Natural killer cell treated with Interleukin-12 subunit alpha and Interleukin-12 subunit beta and Interleukin-15 and Interleukin-18, amount 100 ng/mL, for 72 hours (primary cell): ENCODE results near the gene ABI1. TPM values are rescaled to one million over a fixed set of nuclear protein-coding genes. Genes with fewer than 3 reads are reported as not detected.
"Not testable (repeated sequence)": the region's sequence is repeated elsewhere in the genome, so short reads cannot be mapped to it uniquely, and the experiment has no call there.

ENCODE experiments used
- ATAC-seq, 2 donors: fragments of 150-1000 bp; cut with Tn5 transposase in 1 of 2; sonication (Bioruptor Pico), chemical (Tn5 transposase) in 1 of 2; 2 replicates each; pipeline ENCODE4 v1.10.0; 2021
- DNase-seq: peaks from one replicate; pipeline ENCODE4 v3.0.0; 2022; ENCODE audit warnings: low spot score
- H3K27ac Mint-ChIP-seq, 2 donors: 1 replicate in 1 of 2; 2 replicates in 1 of 2; pipeline ENCODE4 v1.8.0; 2022; ENCODE audit warnings: mixed read lengths in 2 of 2, mild to moderate bottlenecking in 1 of 2, moderate library complexity in 1 of 2
- H3K27me3 Mint-ChIP-seq, 2 donors: 1 replicate in 1 of 2; 2 replicates in 1 of 2; pipeline ENCODE4 v1.8.0; 2022; ENCODE audit warnings: mixed read lengths in 2 of 2
- H3K36me3 Mint-ChIP-seq: one replicate; pipeline ENCODE4 v1.8.0; 2022; ENCODE audit warnings: mixed read lengths
- H3K4me1 Mint-ChIP-seq, 2 donors: 1 replicate in 1 of 2; 2 replicates in 1 of 2; pipeline ENCODE4 v1.8.0; 2022; ENCODE audit warnings: low read depth in 2 of 2, mixed read lengths in 2 of 2, mild to moderate bottlenecking in 1 of 2
- H3K4me3 Mint-ChIP-seq: one replicate; pipeline ENCODE4 v1.8.0; 2022; ENCODE audit warnings: mixed read lengths
- H3K9me3 Mint-ChIP-seq: 2 replicates; pipeline ENCODE4 v1.8.0; 2022; ENCODE audit warnings: mixed read lengths
- total RNA-seq, 2 donors: library from RNA; stranded (reverse); gene quantifications; one replicate each; pipeline ENCODE4 v1.2.3, GENCODE V29; 2022

Gene ABI1
- total RNA-seq, 2 donors from 2014 or later: 42.1 to 66.7 TPM

DNA sequence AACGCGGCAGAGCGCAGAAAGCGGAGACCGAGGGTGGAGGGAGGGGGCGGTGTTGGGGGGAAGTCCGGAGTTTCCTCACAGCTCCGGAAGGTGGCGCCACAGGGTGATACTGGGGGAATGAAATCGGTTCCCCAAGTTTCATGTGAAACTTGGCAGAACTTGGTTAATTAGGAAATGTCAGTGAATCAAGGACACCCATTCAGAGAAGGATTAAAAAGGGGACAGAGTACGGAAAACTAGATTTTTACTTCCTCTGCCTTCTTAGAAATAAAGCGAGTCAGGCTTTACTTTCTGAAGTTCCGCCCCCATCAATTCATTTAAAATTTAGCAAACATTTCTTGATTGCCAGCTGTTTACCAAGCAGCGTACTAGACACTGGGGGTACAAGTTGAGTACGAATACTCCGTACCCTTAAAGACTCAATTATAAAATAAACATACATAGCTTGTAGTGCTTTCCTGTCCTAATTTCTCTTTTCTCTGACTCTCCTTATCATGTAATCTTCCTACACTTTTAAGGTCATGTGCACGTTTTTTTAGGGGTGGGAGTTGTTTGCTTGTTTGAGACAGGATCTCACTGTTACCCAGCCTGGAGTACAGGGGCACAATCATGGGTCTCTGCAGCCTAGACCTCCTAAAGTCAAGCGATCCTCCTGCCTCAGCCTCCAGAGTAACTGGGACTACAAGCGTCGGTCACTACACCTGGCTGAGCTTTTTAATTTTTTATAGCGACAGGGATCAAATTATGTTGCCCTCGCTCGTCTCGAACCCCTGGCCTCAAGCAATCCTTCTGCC, 644 bp upstream of the ABI1 start:
- peaks cover 5% of the 10 kb centered on the region for H3K36me3 Mint-ChIP-seq
- DNase-seq (no peak), ATAC-seq (no peak)
- H3K27me3 Mint-ChIP-seq: peaks cover 0 to 6% of the 10 kb centered on the region in 2 donors
- peak overlapping the region; percentile 94 to 99 for H3K27ac Mint-ChIP-seq
- peak overlapping the region; percentile 92 for H3K4me3 Mint-ChIP-seq
- no peaks in the 10 kb centered on the region for H3K9me3 Mint-ChIP-seq
- H3K4me1 Mint-ChIP-seq: peaks cover 25 to 40% of the 10 kb centered on the region in 2 donors

DNA sequence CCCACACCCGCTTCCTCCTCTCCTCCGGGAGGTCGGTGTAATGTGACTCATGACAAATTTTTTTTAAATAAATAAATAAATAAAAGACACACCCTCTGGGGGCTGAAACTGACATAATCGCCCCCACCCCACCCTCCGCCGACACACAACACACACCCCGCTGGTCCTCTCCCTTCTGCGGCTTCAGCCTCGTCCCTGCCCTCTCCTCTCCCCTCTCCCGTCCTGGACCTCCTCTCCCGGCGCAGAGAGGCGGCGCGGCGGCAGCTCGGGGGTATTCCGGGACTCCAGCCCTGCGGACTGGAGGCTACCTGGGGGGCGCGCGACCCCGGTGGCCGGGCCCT, 686 bp downstream of the ABI1 start:
- peak; percentile 68 for DNase-seq
- Mint-ChIP-seq H3K27ac (peak overlapping the region; percentile 94 to 99), H3K4me3 (peak overlapping the region; percentile 92), H3K27me3 (peaks cover 0 to 6% of the 10 kb centered on the region in 2 donors), H3K9me3 (no peaks in the 10 kb centered on the region), H3K36me3 (peaks cover 5% of the 10 kb centered on the region), H3K4me1 (peaks cover 31 to 44% of the 10 kb centered on the region in 2 donors)
- ATAC-seq: peak; percentile 17 to 34

DNA sequence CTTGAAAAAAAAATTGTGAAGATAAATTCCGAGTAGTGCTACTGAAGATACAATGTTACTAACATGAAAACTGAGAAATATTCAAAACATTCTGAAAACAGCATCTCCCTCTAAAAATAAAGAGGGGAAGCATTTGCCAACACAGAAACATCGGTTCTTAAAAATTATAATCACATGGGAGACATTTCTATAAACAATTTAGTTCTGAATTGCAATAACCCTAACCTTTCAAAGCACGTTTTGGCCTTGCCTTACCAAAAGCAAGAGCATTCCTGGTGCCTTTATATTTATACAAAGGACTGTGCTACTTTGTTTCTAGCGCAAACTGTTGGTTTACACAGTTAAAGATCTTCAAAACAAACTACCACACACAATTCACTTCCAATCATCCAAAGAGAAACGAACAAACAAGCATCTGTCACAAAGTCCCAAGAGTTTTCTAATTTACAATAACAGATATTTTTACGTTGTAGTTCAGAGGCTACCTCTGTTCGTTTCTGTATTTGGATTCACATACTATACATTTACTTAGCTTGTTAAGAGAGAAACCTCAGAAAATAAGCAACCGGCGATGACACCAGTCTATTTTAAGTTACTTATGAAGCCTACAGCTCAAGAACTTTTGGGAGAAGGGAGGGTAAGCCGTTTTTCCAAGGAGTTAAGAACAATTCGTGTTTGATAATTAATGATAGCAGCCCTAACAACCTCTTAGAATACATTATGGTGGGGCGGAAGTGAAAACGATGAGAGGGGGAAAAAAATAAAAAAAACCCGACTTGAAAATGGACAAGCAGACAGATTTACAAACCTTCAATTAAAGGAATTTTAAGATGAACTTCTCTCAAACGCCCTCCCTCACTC, 1.3 kb downstream of the ABI1 start:
- Mint-ChIP-seq H3K27ac (peak overlapping the region; percentile 94 to 99), H3K9me3 (no peaks in the 10 kb centered on the region), H3K27me3 (peaks cover 0 to 6% of the 10 kb centered on the region in 2 donors), H3K36me3 (peaks cover 5% of the 10 kb centered on the region), H3K4me1 (peaks cover 35 to 50% of the 10 kb centered on the region in 2 donors), H3K4me3 (peak overlapping the region; percentile 92)
- no peak for DNase-seq
- ATAC-seq: no peak

DNA sequence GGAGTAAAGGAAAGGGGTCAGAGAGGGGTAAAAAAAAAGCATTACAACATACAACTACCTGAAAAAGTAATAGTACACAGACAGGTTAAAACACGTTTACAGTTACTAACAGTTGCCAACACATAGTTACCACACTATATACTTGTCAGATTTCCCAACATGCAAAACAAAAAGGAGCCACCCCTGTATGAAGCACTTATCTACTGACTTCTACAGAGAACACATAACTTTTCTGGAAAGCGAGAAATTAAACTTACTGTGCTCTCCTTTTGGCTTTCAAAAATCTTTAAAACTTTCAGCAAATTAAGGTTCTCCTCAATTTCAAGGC, 2.1 kb downstream of the ABI1 start:
- peak overlapping the region; percentile 92 for H3K4me3 Mint-ChIP-seq
- peaks cover 5% of the 10 kb centered on the region for H3K36me3 Mint-ChIP-seq
- no peak for DNase-seq
- ATAC-seq: no peak
- peaks cover 43 to 58% of the 10 kb centered on the region in 2 donors for H3K4me1 Mint-ChIP-seq
- H3K27ac Mint-ChIP-seq: peak overlapping the region; percentile 94 to 99
- H3K9me3 Mint-ChIP-seq: no peaks in the 10 kb centered on the region
- peaks cover 0 to 6% of the 10 kb centered on the region in 2 donors for H3K27me3 Mint-ChIP-seq

DNA sequence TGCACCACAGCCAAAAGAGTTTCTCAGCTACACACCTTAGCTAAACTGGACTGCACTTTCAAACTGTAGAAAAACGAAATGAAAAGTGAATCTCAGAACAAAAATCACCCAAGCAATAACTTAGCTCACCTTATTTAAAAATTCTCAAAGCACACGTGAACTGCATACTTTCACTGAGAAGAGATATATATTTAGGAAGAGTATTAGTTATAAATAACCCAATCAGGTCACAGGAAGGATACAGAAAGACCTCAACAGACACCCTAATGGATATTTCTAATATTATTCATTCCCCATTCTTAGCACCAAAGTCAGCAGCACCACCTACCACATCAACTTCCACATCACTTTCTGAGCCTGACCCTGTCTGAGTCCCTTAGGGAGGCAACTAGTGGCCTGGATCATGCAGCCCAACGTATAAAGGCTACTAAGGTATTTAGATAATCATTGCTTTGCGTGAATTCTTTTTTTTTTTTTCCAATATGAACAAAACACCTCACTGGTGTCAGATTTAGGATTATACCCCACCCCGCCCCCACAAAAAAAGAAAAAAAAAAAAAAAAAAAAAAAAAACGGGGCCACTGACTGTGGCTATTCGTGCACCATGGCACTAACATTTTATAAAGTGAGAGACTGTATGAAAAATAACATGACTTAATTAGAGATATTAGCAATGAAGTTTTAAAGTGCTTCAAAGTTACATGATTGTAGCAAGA, 2.6 kb downstream of the ABI1 start:
- H3K36me3 Mint-ChIP-seq: peaks cover 5% of the 10 kb centered on the region
- ATAC-seq (no peak), DNase-seq (no peak)
- no peaks in the 10 kb centered on the region for H3K9me3 Mint-ChIP-seq
- H3K27me3 Mint-ChIP-seq: peaks cover 0 to 1% of the 10 kb centered on the region in 2 donors
- H3K27ac Mint-ChIP-seq: peak overlapping the region; percentile 94 to 99
- peak overlapping the region; percentile 92 for H3K4me3 Mint-ChIP-seq
- peaks cover 43 to 59% of the 10 kb centered on the region in 2 donors for H3K4me1 Mint-ChIP-seq

DNA sequence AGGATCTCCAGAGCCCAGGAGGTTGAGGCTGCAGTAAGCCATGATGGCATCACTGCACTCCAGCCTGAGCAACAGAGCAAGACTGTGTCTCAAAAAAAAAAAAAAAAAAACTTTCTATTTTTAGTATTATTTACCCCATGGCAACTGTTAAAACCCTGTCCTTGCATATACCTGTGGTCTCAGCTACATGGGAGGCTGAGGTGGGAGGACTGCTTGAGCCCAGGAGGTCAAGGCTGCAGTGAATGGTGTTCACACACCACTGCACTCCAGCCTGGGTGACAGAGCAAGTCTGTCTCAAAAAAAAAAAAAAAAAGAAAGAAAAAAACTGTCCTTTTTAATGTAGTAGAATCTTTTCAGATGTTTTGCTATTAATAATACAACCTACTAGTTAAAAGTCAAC, 3.2 kb downstream of the ABI1 start:
- H3K36me3 Mint-ChIP-seq, ATAC-seq, H3K9me3 Mint-ChIP-seq, DNase-seq, H3K27me3 Mint-ChIP-seq: not testable (repeated sequence)
- H3K27ac Mint-ChIP-seq: peak overlapping the region; percentile 94 to 99
- H3K4me3 Mint-ChIP-seq: peak overlapping the region; percentile 92
- peaks cover 43 to 59% of the 10 kb centered on the region in 2 donors for H3K4me1 Mint-ChIP-seq

DNA sequence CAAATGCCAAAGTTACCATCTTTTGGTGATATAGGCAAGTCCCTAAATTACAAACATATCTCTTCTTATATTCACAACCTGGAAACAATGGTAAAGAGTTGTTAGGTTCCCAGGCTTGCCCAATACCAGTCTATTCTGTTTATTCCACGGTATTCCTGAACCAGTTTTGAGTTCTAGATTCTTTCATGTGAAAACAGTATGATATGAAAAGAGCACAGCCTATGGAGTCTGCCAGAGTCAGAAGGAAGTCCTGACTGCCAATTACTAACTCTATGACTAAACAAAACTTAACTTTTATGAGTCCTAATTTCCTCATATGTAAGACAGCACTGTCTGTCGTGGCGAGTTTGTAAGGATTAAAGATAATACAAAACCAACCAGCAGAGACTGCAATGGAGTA, 5.6 kb downstream of the ABI1 start:
- H3K27ac Mint-ChIP-seq: no peak overlapping the region
- no peaks in the 10 kb centered on the region for H3K27me3 Mint-ChIP-seq
- ATAC-seq (no peak), DNase-seq (no peak)
- H3K9me3 Mint-ChIP-seq: no peaks in the 10 kb centered on the region
- H3K4me3 Mint-ChIP-seq: no peak overlapping the region
- H3K36me3 Mint-ChIP-seq: peaks cover 5% of the 10 kb centered on the region
- peaks cover 47 to 63% of the 10 kb centered on the region in 2 donors for H3K4me1 Mint-ChIP-seq

DNA sequence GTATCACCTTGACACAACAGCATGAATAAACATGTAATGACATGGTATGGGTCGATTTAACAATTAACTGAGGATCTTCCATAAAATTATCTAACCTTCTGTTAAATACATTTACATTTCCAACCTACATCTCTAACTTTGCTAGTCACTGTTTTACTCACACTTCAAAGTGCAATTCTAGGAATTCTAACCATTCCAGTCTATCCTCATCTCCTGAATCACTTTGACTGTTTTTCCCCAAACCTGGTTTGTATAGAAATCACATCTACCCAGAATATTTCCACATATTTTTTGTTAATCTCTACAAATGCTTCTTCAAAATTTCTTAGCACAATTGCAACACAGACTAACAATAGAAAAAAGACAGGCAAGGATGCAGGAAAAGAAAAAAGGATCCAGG, 6.2 kb downstream of the ABI1 start:
- Mint-ChIP-seq H3K9me3 (no peaks in the 10 kb centered on the region), H3K27ac (peak overlapping the region in 1 of 2 donors; percentile 26), H3K4me1 (peaks cover 50 to 61% of the 10 kb centered on the region in 2 donors), H3K27me3 (no peaks in the 10 kb centered on the region), H3K4me3 (peak overlapping the region; percentile 14), H3K36me3 (peaks cover 1% of the 10 kb centered on the region)
- DNase-seq: no peak
- no peak for ATAC-seq

DNA sequence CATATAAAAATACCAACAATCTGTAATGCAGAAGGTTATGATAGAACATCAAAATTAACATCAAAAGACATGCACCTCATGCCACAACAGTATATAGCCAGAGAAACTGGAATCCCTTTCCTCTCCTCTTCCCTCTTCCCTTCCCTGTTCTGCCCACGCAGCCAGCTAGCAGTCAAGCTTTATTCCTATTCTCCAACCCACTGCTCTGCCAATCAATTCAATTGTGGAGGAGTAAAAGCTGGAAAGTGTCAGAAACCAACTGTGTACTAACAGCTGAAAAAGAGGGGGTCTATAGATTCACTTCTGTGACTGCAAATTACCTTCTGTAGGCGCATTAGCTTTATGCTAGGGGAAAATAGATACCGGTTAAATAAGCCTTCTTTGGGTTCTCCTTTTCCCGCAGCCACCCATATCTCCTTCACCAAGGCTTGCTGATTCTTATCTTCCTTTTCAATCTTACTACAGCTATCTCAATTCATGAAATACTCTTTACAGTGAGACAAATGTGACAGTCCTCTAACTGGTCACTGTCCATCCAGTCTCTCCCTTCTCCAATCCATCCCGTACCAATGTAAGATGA, 16.3 kb downstream of the ABI1 start:
- Mint-ChIP-seq H3K4me3 (no peak overlapping the region), H3K4me1 (peaks cover 50 to 61% of the 10 kb centered on the region in 2 donors), H3K36me3 (peaks cover 15% of the 10 kb centered on the region), H3K9me3 (no peaks in the 10 kb centered on the region), H3K27me3 (no peaks in the 10 kb centered on the region), H3K27ac (peak overlapping the region in 1 of 2 donors; percentile 10)
- no peak for ATAC-seq
- no peak for DNase-seq

DNA sequence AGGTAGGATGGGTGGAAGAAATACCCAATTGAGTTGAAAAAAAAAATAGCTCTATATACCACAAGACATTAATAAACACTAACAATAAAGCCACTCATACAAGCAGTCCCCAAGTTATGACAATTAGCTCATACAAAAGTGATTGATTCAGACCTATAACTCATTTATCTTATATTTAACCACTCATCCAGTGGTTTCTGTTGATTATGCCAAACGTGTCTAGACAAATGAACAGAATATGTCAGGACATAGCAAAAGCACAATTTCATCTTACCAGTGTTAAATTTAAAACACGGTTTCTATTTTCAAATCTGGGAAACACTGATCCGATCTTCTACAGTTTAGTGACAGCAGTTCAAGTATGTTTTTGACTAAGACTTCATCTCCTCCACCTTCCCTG, 17.0 kb downstream of the ABI1 start:
- peaks cover 15% of the 10 kb centered on the region for H3K36me3 Mint-ChIP-seq
- DNase-seq (no peak), ATAC-seq (peak in 1 of 2 donors; percentile 31)
- no peaks in the 10 kb centered on the region for H3K9me3 Mint-ChIP-seq
- peak overlapping the region; percentile 0 to 10 for H3K27ac Mint-ChIP-seq
- peaks cover 55 to 68% of the 10 kb centered on the region in 2 donors for H3K4me1 Mint-ChIP-seq
- no peak overlapping the region for H3K4me3 Mint-ChIP-seq
- H3K27me3 Mint-ChIP-seq: no peaks in the 10 kb centered on the region

DNA sequence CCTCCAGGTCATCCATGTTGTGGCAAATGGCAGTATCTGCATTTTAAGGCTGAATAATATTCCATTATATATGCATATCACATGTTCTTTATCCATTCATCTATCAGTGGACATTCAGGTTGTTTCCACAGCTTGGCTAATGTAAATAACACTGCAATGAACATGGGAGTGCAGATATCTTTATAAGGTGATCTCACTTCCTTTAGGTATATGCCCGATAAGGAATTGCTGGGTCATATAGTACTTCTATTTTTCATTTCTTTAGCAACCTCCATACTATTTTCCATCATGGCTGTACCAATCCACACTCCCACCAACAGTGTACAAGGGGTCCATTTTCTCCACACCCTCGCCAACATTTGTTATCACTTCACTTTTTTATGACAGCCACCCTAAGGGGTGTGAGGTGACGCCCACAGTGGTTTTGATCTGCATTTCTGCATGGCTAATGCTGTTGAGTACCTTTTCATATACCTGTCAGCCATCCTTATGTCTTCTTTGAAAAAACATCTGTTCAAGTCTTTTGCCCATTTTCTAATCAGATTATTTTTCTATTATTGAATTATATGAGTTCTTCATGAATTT, 18.9 kb downstream of the ABI1 start:
- H3K27me3 Mint-ChIP-seq: no peaks in the 10 kb centered on the region
- peaks cover 13% of the 10 kb centered on the region for H3K36me3 Mint-ChIP-seq
- peaks cover 70 to 77% of the 10 kb centered on the region in 2 donors for H3K4me1 Mint-ChIP-seq
- DNase-seq (no peak), ATAC-seq (no peak)
- H3K9me3 Mint-ChIP-seq: no peaks in the 10 kb centered on the region
- peak overlapping the region; percentile 68 for H3K4me3 Mint-ChIP-seq
- peak overlapping the region; percentile 45 to 81 for H3K27ac Mint-ChIP-seq

DNA sequence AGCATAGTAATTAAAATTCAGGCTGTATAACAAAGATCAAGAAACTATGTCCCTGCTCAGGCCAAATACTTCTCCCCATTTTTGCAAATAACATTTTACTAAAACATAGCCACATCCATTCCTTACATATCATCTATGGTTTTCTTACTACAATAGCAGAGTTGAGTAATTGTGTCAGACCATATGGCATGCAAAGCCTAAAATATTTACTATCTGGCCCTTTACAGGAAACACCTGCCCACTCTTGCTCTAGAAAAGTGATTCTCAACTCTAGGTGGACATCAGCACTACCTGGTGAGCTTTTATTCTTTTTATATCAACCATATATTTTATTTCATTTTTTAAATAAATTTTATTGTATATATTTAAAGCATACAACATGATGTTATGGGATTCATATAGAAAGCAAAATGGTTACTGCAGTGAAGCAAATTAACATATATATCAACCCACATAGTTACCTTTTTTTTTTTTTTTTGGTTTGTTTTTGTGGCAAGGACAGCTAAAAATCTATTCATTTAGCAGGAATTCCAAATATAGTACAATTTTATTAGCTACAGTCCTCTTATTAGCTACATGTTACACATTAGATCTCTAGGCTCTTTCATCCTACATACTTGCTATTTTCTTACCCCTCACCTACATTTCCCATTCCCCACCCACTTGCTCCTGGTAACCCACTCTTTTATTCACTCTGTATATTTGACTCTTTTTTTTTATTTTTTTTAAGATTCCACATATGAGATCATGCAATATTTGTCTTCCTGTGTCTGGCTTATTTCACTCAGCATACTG, 19.6 kb downstream of the ABI1 start:
- DNase-seq: no peak
- Mint-ChIP-seq H3K9me3 (no peaks in the 10 kb centered on the region), H3K4me3 (peak overlapping the region; percentile 68), H3K27ac (peak overlapping the region; percentile 45 to 81), H3K4me1 (peaks cover 71 to 76% of the 10 kb centered on the region in 2 donors), H3K27me3 (no peaks in the 10 kb centered on the region), H3K36me3 (peaks cover 9% of the 10 kb centered on the region)
- ATAC-seq: no peak
